ENCODE results near the gene ENTREP3. TPM values are rescaled to one million over a fixed set of nuclear protein-coding genes. Genes with fewer than 3 reads are reported as not detected.

Gene ENTREP3
- total RNA-seq, 1 experiment from 2014 or later, result 69.9 TPM

GRCh38 chr1:155295942-155296267, 40.6 kb upstream of the ENTREP3 start:
- no peak for ATAC-seq
- CTCF ChIA-PET, result no interaction called here

GRCh38 chr1:155295183-155295941, 40.1 kb upstream of the ENTREP3 start:
- ATAC-seq, result no peak
- Histone ChIP-seq H3K4me2 (ENCODE audit: low read length) (no peak overlapping the region), H3K27ac (ENCODE audit: low read depth, low read length) (no peak overlapping the region), H3K9ac (ENCODE audit: low read length) (no peak overlapping the region), H2AFZ (ENCODE audit: low read depth, low read length, poor library complexity, severe bottlenecking) (no peak overlapping the region), H4K20me1 (ENCODE audit: insufficient read depth) (no peaks in the 10 kb centered on the region), H3K36me3 (ENCODE audit: control insufficient read depth in 1 of 2, insufficient read depth in 2 of 2, low read length in 2 of 2) (no peaks in the 10 kb centered on the region), H3K9me2 (ENCODE audit: insufficient read depth) (no peaks in the 10 kb centered on the region), H3K27me3 (ENCODE audit: insufficient read depth, low read length) (no peaks in the 10 kb centered on the region), H3K79me2 (ENCODE audit: insufficient read depth, low read length) (no peaks in the 10 kb centered on the region), H3K4me1 (ENCODE audit: control insufficient read depth in 1 of 2, insufficient read depth in 2 of 2, low read length in 2 of 2) (no peaks in the 10 kb centered on the region; a peak in 1 of 4 replicates), H3K9me3 (ENCODE audit: control insufficient read depth in 1 of 2, insufficient read depth in 1 of 2, low read depth in 1 of 2, low read length in 2 of 2) (no peaks in the 10 kb centered on the region), H3K4me3 (replicated peaks in 1 of 2; ENCODE audit: low read depth in 1 of 2, low read length in 2 of 2) (no peak overlapping the region)
- BruUV-seq (replicated peaks), result no TSS peak
- intact Hi-C loops (cut with micrococcal nuclease), result no loop called here
- ChIA-PET RAD21 (ENCODE audit: low non-redundant PET in 1 of 2, low total read pairs in 2 of 2, uncharacterized antibody in 2 of 2, unreplicated experiment in 2 of 2) (no interaction called here), POLR2A (no interaction called here), CTCF (no interaction called here)
- no peak for DNase-seq (ENCODE audit: low read depth, low spot score)
- TF ChIP-seq CTCF (IDR thresholded peaks at IDR 0.05 in 2 of 3, conservative IDR thresholded peaks at IDR 0.05 in 1 of 3; ENCODE audit: borderline replicate concordance in 1 of 3, insufficient read depth in 1 of 3, low read depth in 2 of 3, low read length in 2 of 3) (no peak), YY1 (IDR thresholded peaks at IDR 0.05; ENCODE audit: extremely low read depth, insufficient replicate concordance, low read depth, low read length) (no peak), SIN3A (IDR thresholded peaks at IDR 0.05; ENCODE audit: low read depth) (no peak)

More at GRCh38 chr1:155295942-155296267, 40.6 kb upstream of the ENTREP3 start:
- no peak for DNase-seq (ENCODE audit: low read depth, low spot score)
- no TSS peak for BruUV-seq (replicated peaks)
- Histone ChIP-seq H3K9me2 (ENCODE audit: insufficient read depth) (no peaks in the 10 kb centered on the region), H3K9ac (ENCODE audit: low read length) (no peak overlapping the region), H3K4me3 (replicated peaks in 1 of 2; ENCODE audit: low read depth in 1 of 2, low read length in 2 of 2) (no peak overlapping the region), H3K9me3 (ENCODE audit: control insufficient read depth in 1 of 2, insufficient read depth in 1 of 2, low read depth in 1 of 2, low read length in 2 of 2) (no peaks in the 10 kb centered on the region), H3K4me1 (ENCODE audit: control insufficient read depth in 1 of 2, insufficient read depth in 2 of 2, low read length in 2 of 2) (no peaks in the 10 kb centered on the region; a peak in 1 of 4 replicates), H4K20me1 (ENCODE audit: insufficient read depth) (no peaks in the 10 kb centered on the region), H3K79me2 (ENCODE audit: insufficient read depth, low read length) (no peaks in the 10 kb centered on the region), H3K36me3 (ENCODE audit: control insufficient read depth in 1 of 2, insufficient read depth in 2 of 2, low read length in 2 of 2) (no peaks in the 10 kb centered on the region), H3K27ac (ENCODE audit: low read depth, low read length) (no peak overlapping the region), H2AFZ (ENCODE audit: low read depth, low read length, poor library complexity, severe bottlenecking) (no peak overlapping the region), H3K27me3 (ENCODE audit: insufficient read depth, low read length) (no peaks in the 10 kb centered on the region), H3K4me2 (ENCODE audit: low read length) (no peak overlapping the region)
- POLR2A ChIA-PET, result no interaction called here
- no peak for TF ChIP-seq CTCF (IDR thresholded peaks at IDR 0.05 in 2 of 3, conservative IDR thresholded peaks at IDR 0.05 in 1 of 3; ENCODE audit: borderline replicate concordance in 1 of 3, insufficient read depth in 1 of 3, low read depth in 2 of 3, low read length in 2 of 3)
- intact Hi-C loops (cut with micrococcal nuclease), result no loop called here
- RAD21 ChIA-PET (ENCODE audit: low non-redundant PET in 1 of 2, low total read pairs in 2 of 2, uncharacterized antibody in 2 of 2, unreplicated experiment in 2 of 2), result no interaction called here

Measured in HCT116 (cell line).